ENCODE results near the gene RPS6KA4.

GRCh38 chr11:64320556-64320955 lies 38.4 kb upstream of the RPS6KA4 start:
- no peak for TF ChIP-seq CTBP1 (IDR thresholded peaks at IDR 0.05; ENCODE audit: borderline replicate concordance)
- TF ChIP-seq SP1 (IDR thresholded peaks at IDR 0.05) = no peak
- TF ChIP-seq FOXA1 (IDR thresholded peaks at IDR 0.05) = no peak
- no peak for TF ChIP-seq ELF4 (IDR thresholded peaks at IDR 0.05)
- no peak for TF ChIP-seq ARNT (IDR thresholded peaks at IDR 0.05)
- no peak for TF ChIP-seq TARDBP (IDR thresholded peaks at IDR 0.05)
- no peak for TF ChIP-seq FOXK2 (IDR thresholded peaks at IDR 0.05)
- no peak for TF ChIP-seq SUZ12 (IDR thresholded peaks at IDR 0.05)
- no peak for TF ChIP-seq FOXM1 (IDR thresholded peaks at IDR 0.05; ENCODE audit: borderline replicate concordance)
- no peak for TF ChIP-seq PKNOX1 (IDR thresholded peaks at IDR 0.05)
- TF ChIP-seq BHLHE40 (IDR thresholded peaks at IDR 0.05; ENCODE audit: borderline replicate concordance) = no peak
- TF ChIP-seq L3MBTL2 (conservative IDR thresholded peaks at IDR 0.05) = no peak
- TF ChIP-seq LEF1 (IDR thresholded peaks at IDR 0.05; ENCODE audit: borderline replicate concordance) = no peak

All from HEK293T (cell line).